Retinal pigment epithelial cell (primary cell): ENCODE measurements around the gene GRIN1.

ENCODE experiments used
- DNase-seq: peaks from one replicate; pipeline ENCODE4 v3.0.0-alpha.2; 2010; ENCODE audit warnings: low read depth
- H3K4me3 ChIP-seq: 2 replicates; pipeline ENCODE4 v1.5.1; 2011; ENCODE audit warnings: mild to moderate bottlenecking, low read length, control low read depth, moderate library complexity
- CTCF ChIP-seq: conservative IDR thresholded peaks from 2 replicates; pipeline ENCODE4 v1.5.1; 2011; ENCODE audit warnings: low read depth, low read length, control low read depth, inconsistent platforms

GRIN1 gene

GRCh38 chr9:137176302-137177182 is 37.6 kb downstream of the GRIN1 start:
- peak; percentile 76 for TF ChIP-seq CTCF
- no peak overlapping the region for H3K4me3 ChIP-seq
- DNase-seq, result no peak

GRCh38 chr9:137178201-137178938 is 39.4 kb downstream of the GRIN1 start:
- H3K4me3 ChIP-seq, result no peak overlapping the region
- no peak for TF ChIP-seq CTCF
- DNase-seq, result no peak

GRCh38 chr9:137178939-137179630 is 40.1 kb downstream of the GRIN1 start:
- DNase-seq, result no peak
- no peak for TF ChIP-seq CTCF
- no peak overlapping the region for H3K4me3 ChIP-seq

- no peak overlapping the region for H3K4me3 ChIP-seq
- TF ChIP-seq CTCF, result no peak
- no peak for DNase-seq
Measured at GRCh38 chr9:137179761-137180160, 40.8 kb downstream of the GRIN1 start.

- TF ChIP-seq CTCF, result no peak
- H3K4me3 ChIP-seq, result no peak overlapping the region
- no peak for DNase-seq
Measured at GRCh38 chr9:137180491-137180890, 41.5 kb downstream of the GRIN1 start.

- TF ChIP-seq CTCF, result no peak
- DNase-seq, result no peak
- no peak overlapping the region for H3K4me3 ChIP-seq
Measured at GRCh38 chr9:137181680-137182079, 42.7 kb downstream of the GRIN1 start.
